ENCODE data around the gene VAPB.

Gene VAPB

DNA sequence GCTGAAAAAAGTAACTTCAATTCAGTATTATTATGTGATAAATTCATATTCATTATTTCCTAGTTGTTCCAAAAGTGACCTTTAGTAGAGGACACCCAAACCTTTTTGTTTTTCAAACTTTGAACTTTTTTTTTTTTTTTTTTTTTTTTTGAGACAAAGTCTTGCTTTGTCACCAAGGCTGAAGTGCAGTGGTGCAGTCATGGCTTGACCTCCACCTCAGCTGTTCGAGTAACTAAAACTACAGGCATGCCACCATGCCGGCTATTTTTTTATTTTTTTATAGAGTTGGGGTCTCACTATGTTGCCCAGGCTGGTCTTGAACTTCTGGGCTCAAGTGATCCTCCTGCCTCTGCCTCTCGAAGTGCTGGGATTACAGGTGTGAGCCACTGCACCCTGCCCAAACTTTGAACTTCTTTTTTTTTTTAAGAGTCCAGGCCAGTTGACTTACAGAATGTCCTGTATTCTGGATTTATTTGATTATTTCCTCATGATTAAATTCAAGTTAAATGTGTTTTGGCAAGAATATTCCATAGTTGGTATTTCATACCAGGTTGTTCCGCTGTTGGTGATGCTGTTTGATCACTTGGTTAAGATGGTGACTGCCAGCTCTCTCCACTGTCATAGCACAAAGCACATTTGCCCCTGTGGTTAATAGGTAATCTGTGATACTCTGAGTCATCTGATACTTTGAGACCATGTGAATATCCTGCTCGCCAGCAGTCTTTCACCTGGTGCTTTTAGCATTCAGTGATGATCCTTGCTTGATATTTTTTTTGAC is 48.0 kb downstream of the VAPB start:
- H3K4me3 ChIP-seq (ENCODE audit: low read length) = no peak overlapping the region
- DNase-seq (ENCODE audit: low read depth) = no peak
- TF ChIP-seq, protein P1, sequence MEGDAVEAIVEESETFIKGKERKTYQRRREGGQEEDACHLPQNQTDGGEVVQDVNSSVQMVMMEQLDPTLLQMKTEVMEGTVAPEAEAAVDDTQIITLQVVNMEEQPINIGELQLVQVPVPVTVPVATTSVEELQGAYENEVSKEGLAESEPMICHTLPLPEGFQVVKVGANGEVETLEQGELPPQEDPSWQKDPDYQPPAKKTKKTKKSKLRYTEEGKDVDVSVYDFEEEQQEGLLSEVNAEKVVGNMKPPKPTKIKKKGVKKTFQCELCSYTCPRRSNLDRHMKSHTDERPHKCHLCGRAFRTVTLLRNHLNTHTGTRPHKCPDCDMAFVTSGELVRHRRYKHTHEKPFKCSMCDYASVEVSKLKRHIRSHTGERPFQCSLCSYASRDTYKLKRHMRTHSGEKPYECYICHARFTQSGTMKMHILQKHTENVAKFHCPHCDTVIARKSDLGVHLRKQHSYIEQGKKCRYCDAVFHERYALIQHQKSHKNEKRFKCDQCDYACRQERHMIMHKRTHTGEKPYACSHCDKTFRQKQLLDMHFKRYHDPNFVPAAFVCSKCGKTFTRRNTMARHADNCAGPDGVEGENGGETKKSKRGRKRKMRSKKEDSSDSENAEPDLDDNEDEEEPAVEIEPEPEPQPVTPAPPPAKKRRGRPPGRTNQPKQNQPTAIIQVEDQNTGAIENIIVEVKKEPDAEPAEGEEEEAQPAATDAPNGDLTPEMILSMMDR (conservative IDR thresholded peaks at IDR 0.05; ENCODE audit: low read length) = no peak

DNA sequence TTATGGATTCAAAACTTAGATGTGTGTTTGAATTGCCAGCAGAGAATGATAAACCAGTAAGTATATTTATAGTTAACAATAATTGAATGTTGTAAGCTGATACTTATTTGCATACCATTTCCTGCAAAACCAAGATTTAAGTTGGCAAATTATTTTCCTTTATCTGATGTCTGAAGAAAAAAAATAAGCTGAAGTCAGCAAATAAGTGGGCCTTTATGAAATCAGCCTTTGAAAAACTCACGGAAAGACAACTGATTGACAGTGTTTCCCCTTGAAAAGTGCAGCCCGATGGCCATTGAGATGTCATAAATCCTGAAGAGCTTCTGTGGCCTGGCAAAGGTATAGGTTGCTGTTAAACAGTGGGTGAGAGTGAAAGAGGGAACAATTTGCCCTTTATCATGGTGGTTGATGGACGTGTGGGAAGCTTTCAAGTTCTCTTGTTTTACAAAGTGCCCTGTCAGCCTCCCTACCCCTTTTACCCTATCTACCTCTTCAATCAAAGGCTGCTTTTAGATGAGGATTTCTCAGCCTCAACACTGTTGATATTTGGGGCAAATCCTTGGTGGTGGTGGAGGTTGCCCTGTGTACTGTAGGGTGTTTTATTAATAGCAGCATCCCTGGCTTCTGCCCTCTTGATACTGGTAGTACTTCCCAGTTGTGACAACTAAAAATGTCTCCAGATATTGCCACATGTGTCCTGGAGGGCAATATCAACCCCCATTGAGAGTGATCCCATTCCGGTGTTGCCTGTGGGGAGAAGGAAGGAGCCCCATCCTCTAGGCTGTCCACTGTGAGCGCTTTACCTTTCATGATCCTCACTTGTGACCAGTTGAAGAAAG is 50.2 kb downstream of the VAPB start:
- H3K4me3 ChIP-seq (ENCODE audit: low read length) = no peak overlapping the region
- DNase-seq (ENCODE audit: low read depth) = no peak

DNA sequence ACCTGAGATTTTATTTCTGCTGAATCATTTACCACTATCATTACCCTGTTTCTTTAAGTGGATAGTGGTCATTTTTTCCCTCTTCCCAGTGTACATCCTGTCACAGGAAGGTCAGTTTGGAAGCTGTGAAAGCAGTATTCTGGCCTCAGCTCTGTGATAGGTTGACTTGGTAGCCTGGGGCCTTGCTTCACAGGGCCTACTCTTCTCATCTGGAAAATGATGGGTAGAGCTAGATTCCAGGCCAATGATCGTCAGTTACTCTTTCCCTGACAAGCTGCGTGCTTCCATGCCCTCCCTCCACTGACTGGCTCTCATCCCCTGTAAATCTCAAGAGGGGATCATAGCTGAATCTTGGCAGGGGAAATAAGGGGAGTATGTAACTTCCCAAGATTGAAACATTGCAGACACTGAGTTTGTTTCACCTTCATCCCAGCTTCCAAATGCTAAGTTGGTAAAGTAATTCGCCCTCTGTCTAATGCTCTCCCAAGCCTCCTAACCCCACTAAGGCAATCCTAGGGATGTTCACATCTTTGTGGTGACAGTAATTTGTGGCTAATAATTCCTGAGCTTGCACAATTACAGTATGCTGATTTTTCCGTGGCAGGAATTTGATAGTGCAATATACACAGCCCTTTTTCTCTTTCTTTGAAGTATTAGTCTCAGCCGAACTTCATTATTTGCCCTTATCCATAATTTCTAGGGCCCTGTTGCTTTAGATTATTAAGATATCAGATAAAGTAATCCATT is 51.2 kb downstream of the VAPB start:
- no peak overlapping the region for H3K4me3 ChIP-seq (ENCODE audit: low read length)
- DNase-seq (ENCODE audit: low read depth) = peak; percentile 22
- TF ChIP-seq, protein P1 (conservative IDR thresholded peaks at IDR 0.05; ENCODE audit: low read length) = no peak

More for the DNA sequence above, 50.2 kb downstream of the VAPB start:
- TF ChIP-seq, protein P1 (conservative IDR thresholded peaks at IDR 0.05; ENCODE audit: low read length) = no peak

DNA sequence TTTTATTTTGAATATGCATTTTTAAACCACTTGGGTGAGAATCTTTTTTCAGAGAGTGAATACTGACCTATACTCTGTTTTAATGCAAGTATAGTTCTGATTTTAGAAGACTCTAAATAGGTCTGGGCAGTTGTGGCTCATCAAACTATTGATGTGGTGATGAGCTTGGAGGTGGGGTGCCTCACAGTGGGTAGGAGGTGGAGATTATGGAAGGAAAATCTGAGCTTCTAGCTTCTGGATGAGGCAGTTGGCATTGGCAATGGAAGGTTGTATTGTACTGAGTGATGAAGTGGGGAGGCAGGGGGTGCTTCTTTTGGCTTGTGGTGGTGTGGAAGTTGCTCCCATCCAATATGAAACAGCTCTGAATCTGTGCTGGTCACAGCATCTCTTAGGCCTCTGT is 52.7 kb downstream of the VAPB start:
- no peak for DNase-seq (ENCODE audit: low read depth)
- H3K4me3 ChIP-seq (ENCODE audit: low read length) = no peak overlapping the region
- TF ChIP-seq, protein P1 (conservative IDR thresholded peaks at IDR 0.05; ENCODE audit: low read length) = no peak

DNA sequence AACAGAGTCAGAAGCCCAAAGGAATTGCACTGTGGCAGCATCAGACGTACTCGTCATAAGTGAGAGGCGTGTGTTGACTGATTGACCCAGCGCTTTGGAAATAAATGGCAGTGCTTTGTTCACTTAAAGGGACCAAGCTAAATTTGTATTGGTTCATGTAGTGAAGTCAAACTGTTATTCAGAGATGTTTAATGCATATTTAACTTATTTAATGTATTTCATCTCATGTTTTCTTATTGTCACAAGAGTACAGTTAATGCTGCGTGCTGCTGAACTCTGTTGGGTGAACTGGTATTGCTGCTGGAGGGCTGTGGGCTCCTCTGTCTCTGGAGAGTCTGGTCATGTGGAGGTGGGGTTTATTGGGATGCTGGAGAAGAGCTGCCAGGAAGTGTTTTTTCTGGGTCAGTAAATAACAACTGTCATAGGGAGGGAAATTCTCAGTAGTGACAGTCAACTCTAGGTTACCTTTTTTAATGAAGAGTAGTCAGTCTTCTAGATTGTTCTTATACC is 55.8 kb downstream of the VAPB start:
- no peak for DNase-seq (ENCODE audit: low read depth)
- H3K4me3 ChIP-seq (ENCODE audit: low read length) = no peak overlapping the region
- TF ChIP-seq, protein P1 (conservative IDR thresholded peaks at IDR 0.05; ENCODE audit: low read length) = no peak

DNA sequence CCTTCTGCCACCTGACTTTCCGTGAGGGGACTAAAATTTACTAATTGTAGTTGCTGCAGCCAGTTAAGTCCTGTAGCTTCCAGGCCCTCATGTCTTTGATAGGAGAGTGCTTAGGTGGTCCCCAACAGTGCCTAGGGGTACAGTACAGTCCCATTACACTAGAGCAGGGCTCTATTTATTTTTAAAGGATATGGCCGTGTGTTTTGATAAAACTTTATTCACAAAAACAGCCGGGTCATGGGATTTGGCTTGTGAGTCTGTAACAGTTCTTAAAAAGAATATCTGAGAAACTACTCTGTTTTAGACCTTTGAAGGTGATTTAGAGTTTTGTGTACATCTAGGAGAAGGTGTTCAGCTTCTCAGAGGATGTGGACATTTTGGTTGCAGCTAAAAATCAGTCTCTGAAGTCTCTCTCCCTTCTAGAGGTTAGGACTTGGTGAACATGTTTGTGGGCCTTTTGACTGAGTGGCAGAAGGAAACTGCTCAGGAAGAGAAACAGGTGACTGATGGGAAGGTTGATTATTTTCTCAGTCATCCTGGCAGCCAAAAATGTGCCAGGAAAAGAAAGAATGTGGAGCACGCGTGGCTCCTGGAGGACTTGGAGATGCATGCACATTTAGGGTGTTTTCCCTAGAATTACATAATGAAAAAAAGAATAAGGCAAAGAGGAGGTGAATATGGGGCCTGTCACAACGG is 57.4 kb downstream of the VAPB start:
- H3K4me3 ChIP-seq (ENCODE audit: low read length) = no peak overlapping the region
- no peak for DNase-seq (ENCODE audit: low read depth)
- TF ChIP-seq, protein P1 (conservative IDR thresholded peaks at IDR 0.05; ENCODE audit: low read length) = no peak

Data from AG10803 (cell line).